Gastrocnemius medialis (tissue), 4 donors: ENCODE results near the gene WFDC9.

Experiments used
- POLR2A ChIP-seq, 2 donors: fragments of 450-650 bp; IDR thresholded peaks; one replicate each; pipeline ENCODE4 v1.6.1; 2017; ENCODE audit warnings: antibody characterized with exemption in 2 of 2, mild to moderate bottlenecking in 2 of 2, moderate library complexity in 2 of 2
- TF ChIP-seq, protein P1 (sequence below), 5 experiments: fragments of 450-650 bp in 3 of 5; fragments of 200-600 bp in 2 of 5; sonication (generic) in 2 of 5; IDR thresholded peaks in 4 of 5; conservative IDR thresholded peaks in 1 of 5; 1 replicate in 4 of 5; 2 replicates in 1 of 5; pipeline ENCODE4 v1.5.1; 2016 to 2019; ENCODE audit warnings: antibody characterized with exemption in 5 of 5, mild to moderate bottlenecking in 3 of 5, moderate library complexity in 3 of 5

DNA sequence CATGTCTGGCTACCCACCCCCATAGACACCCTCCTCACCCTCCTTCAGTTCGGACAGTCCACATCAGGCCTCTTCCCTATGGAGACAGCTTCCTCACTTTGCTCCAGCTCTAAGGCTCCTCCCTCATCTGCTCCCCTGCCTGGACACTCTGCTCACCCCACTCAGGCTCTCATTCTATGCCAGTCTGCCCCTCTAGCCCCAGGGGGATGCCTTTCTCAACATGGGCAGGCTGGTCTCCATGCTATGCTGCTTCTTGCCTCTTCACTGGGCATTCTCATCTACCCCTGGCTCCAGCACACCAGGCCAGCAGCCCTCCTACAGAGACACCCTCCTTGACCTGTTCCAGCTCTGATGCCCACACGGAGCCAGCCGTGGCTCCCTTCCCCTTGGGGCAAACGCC lies 51.9 kb downstream of the WFDC9 start, which contains the start of gene WFDC8:
- TF ChIP-seq, protein P1, sequence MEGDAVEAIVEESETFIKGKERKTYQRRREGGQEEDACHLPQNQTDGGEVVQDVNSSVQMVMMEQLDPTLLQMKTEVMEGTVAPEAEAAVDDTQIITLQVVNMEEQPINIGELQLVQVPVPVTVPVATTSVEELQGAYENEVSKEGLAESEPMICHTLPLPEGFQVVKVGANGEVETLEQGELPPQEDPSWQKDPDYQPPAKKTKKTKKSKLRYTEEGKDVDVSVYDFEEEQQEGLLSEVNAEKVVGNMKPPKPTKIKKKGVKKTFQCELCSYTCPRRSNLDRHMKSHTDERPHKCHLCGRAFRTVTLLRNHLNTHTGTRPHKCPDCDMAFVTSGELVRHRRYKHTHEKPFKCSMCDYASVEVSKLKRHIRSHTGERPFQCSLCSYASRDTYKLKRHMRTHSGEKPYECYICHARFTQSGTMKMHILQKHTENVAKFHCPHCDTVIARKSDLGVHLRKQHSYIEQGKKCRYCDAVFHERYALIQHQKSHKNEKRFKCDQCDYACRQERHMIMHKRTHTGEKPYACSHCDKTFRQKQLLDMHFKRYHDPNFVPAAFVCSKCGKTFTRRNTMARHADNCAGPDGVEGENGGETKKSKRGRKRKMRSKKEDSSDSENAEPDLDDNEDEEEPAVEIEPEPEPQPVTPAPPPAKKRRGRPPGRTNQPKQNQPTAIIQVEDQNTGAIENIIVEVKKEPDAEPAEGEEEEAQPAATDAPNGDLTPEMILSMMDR (IDR thresholded peaks at IDR 0.05 in 4 of 5, conservative IDR thresholded peaks at IDR 0.05 in 1 of 5) = no peak
- no peak for TF ChIP-seq POLR2A (IDR thresholded peaks at IDR 0.05)
